GM12878 (cell line): ENCODE measurements around the gene UMAD1.

ENCODE experiments used
- CBX5 ChIP-seq: sonication (generic); IDR thresholded peaks from 2 replicates; pipeline ENCODE4 v1.6.1; 2016; ENCODE audit warnings: low read depth, moderate library complexity, mild to moderate bottlenecking, inconsistent platforms
- CTCF ChIP-seq, 3 experiments: IDR thresholded peaks in 2 of 3; conservative IDR thresholded peaks in 1 of 3; 2 replicates each; pipeline ENCODE4 v1.5.1; 2011; ENCODE audit warnings: low read depth in 3 of 3, low read length in 3 of 3, mild to moderate bottlenecking in 3 of 3, control low read depth in 2 of 3, moderate library complexity in 2 of 3, inconsistent platforms in 1 of 3, mixed read lengths in 1 of 3; ENCODE audit not compliant: control insufficient read depth in 2 of 3, insufficient read depth in 1 of 3; ENCODE audit errors: extremely low read depth in 1 of 3
- FOXM1 ChIP-seq: IDR thresholded peaks from 2 replicates; pipeline ENCODE4 v1.6.1; 2012; ENCODE audit warnings: low read depth, mild to moderate bottlenecking, inconsistent platforms, low read length, moderate library complexity
- POLR2A ChIP-seq: IDR thresholded peaks from 2 replicates; pipeline ENCODE4 v1.6.1; 2011; ENCODE audit warnings: low read depth, mild to moderate bottlenecking, low read length
- SMC3 ChIP-seq: IDR thresholded peaks from 2 replicates; pipeline ENCODE4 v1.6.1; 2011; ENCODE audit warnings: low read length, improper control_type of control experiment, borderline replicate concordance
- TF ChIP-seq, protein P1 (sequence below): fragments of 450-650 bp; IDR thresholded peaks from 2 replicates; pipeline ENCODE4 v1.6.1; 2018; ENCODE audit warnings: mild to moderate bottlenecking, low read depth, moderate library complexity; ENCODE audit not compliant: partially characterized antibody
- TF ChIP-seq, protein P2 (sequence below): IDR thresholded peaks from 2 replicates; pipeline ENCODE4 v1.6.1; 2011; ENCODE audit warnings: low read depth, mild to moderate bottlenecking, low read length, moderate library complexity, borderline replicate concordance; ENCODE audit errors: extremely low read depth
- TF ChIP-seq, protein P3 (sequence below): fragments of 450-650 bp; formaldehyde crosslinking; IDR thresholded peaks from 2 replicates; pipeline ENCODE4 v1.4.0; 2020; ENCODE audit warnings: mild to moderate bottlenecking, moderate library complexity

DNA sequence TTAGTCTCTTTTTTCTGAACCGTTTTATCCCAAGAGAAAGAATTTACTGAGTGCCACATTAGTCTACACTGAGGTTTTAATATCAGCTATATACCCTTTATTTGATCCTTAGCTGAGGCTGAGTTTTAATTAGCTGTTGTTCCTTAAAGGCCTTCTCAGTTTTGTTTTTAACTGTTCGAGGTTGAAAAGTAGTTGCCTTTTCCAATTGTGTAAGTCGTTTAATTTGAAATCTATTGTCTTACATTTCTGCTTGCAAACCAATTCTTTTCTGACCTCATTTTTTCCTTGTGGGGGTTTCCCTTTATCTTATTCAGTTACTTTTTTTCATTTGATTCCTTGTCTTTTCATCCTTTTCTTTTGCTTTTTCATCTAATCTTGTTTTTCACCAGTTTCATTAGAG lies 30.8 kb downstream of the UMAD1 start:
- TF ChIP-seq, protein P1, sequence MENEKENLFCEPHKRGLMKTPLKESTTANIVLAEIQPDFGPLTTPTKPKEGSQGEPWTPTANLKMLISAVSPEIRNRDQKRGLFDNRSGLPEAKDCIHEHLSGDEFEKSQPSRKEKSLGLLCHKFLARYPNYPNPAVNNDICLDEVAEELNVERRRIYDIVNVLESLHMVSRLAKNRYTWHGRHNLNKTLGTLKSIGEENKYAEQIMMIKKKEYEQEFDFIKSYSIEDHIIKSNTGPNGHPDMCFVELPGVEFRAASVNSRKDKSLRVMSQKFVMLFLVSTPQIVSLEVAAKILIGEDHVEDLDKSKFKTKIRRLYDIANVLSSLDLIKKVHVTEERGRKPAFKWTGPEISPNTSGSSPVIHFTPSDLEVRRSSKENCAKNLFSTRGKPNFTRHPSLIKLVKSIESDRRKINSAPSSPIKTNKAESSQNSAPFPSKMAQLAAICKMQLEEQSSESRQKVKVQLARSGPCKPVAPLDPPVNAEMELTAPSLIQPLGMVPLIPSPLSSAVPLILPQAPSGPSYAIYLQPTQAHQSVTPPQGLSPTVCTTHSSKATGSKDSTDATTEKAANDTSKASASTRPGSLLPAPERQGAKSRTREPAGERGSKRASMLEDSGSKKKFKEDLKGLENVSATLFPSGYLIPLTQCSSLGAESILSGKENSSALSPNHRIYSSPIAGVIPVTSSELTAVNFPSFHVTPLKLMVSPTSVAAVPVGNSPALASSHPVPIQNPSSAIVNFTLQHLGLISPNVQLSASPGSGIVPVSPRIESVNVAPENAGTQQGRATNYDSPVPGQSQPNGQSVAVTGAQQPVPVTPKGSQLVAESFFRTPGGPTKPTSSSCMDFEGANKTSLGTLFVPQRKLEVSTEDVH, result no peak
- no peak for TF ChIP-seq CBX5
- TF ChIP-seq, protein P2, sequence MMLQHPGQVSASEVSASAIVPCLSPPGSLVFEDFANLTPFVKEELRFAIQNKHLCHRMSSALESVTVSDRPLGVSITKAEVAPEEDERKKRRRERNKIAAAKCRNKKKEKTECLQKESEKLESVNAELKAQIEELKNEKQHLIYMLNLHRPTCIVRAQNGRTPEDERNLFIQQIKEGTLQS, result no peak
- TF ChIP-seq FOXM1, result no peak
- no peak for TF ChIP-seq POLR2A
- no peak for TF ChIP-seq SMC3
- TF ChIP-seq CTCF (IDR thresholded peaks at IDR 0.05 in 2 of 3, conservative IDR thresholded peaks at IDR 0.05 in 1 of 3; ENCODE audit: control insufficient read depth in 2 of 3, extremely low read depth in 1 of 3, insufficient read depth in 1 of 3, low read depth in 3 of 3, low read length in 3 of 3), result no peak
- TF ChIP-seq, protein P3, sequence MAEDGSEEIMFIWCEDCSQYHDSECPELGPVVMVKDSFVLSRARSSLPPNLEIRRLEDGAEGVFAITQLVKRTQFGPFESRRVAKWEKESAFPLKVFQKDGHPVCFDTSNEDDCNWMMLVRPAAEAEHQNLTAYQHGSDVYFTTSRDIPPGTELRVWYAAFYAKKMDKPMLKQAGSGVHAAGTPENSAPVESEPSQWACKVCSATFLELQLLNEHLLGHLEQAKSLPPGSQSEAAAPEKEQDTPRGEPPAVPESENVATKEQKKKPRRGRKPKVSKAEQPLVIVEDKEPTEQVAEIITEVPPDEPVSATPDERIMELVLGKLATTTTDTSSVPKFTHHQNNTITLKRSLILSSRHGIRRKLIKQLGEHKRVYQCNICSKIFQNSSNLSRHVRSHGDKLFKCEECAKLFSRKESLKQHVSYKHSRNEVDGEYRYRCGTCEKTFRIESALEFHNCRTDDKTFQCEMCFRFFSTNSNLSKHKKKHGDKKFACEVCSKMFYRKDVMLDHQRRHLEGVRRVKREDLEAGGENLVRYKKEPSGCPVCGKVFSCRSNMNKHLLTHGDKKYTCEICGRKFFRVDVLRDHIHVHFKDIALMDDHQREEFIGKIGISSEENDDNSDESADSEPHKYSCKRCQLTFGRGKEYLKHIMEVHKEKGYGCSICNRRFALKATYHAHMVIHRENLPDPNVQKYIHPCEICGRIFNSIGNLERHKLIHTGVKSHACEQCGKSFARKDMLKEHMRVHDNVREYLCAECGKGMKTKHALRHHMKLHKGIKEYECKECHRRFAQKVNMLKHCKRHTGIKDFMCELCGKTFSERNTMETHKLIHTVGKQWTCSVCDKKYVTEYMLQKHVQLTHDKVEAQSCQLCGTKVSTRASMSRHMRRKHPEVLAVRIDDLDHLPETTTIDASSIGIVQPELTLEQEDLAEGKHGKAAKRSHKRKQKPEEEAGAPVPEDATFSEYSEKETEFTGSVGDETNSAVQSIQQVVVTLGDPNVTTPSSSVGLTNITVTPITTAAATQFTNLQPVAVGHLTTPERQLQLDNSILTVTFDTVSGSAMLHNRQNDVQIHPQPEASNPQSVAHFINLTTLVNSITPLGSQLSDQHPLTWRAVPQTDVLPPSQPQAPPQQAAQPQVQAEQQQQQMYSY (CRISPR knock-in tag), result no peak
